A549 treated with Mapracorat at 1 μM for 4 hours (cell line): ENCODE measurements around the gene TEP1. TPM values are rescaled to one million over a fixed set of nuclear protein-coding genes. Genes with fewer than 3 reads are reported as not detected.

Experiments used
- total RNA-seq: library from RNA; stranded (reverse); fragments of 200-300 nt; extraction: Qiagen RNA extraction; gene quantifications from 5 replicates; pipeline ENCODE4 v1.2.3, GENCODE V29; 2022

TEP1 gene
- total RNA-seq = 8.6 to 11.9 TPM (median 10.5 TPM) in 5 replicates

DNA sequence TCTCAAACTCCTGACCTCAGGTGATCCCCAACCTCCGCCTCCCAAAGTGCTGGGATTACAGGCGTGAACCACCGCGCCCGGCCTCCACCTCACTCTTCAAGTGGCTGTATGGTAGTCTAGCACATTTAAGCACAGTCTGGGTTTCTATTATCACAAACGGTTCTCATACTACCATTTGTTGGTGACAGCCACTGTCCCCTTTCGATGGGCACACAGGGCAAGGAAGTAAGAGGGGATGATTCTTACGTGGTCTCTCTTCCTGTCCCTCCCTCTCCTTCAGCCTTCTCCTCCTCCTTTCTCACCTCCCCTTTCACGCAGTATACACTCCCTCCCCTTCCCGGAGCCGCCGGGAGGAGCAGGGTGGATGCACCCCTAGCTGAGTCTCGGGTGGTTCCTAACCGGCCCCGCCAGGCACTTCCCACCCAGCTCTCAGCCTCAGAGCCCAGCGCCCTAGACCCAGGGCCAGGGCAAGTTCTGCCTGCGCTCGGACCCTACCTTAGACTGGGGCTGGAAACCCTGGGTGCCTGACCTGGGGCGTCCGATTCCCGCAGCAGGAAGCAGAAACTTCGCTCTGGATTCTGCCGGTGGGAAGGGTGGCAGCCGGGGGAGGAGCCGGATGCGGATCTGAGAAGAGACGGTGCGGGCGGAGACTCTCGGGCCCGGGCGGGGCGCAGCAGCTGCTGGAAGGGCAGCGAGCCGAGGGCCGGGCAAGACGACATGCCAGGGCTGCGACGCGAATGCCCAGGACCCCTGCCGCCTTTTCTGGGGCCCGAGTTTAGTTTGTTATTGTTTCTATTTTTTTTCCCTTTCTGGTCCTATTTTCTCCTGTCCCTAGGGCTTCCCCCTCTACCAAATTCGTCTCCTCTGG is at the start of gene TEP1:
TEP1 (minus strand) TSS at position 626 of the 868 bp plus-strand sequence. CDS start 5,062 bp downstream, outside the sequence.

DNA sequence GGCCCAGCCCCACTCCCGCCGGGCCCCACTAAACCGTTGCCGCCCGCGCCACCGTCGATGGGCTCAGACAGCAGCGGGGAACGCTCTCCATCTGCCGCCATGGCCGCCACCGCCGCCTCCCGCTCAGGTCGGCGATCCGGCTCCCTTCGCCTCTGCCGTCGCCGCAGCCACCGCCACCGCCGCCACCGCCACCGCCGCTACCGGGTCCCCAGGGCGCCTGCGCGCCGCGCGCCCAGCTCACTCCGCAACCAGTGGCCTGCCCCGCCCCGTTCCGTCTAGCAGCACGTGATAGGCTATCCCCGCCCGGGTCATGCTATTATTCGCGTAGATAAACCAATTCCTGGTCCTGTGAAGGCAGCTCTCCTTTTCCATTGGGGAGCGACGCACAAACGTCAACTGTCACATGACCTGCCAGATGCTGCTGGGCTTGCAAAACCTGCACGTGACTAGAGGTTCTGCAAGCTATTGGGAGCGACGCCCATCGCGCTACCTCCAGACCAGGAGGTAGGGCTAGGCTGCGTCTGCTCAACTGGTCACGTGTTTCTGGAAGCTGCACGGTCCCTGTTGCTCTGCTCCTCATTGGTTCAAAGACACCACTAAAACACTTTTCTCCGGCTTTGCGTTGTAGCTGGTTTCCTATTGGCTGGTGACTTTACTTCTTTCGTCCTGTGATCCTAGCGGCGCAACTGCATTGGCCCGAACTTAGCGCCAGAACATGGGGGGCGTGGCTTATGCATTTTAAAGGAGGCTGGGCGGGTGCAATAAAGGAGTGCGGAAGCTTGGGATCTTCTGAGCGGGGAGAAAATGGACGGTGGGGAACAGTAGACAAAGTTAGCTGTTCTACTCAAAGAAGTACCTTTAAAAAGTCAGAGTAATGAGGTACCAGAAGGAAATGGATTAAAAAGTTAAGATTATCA is 48.2 kb upstream of the TEP1 start, which contains the start of gene PIP4P1:
PIP4P1 (minus strand) TSS at position 210 of the 917 bp plus-strand sequence; CDS start at position 101, 109 bp downstream.

DNA sequence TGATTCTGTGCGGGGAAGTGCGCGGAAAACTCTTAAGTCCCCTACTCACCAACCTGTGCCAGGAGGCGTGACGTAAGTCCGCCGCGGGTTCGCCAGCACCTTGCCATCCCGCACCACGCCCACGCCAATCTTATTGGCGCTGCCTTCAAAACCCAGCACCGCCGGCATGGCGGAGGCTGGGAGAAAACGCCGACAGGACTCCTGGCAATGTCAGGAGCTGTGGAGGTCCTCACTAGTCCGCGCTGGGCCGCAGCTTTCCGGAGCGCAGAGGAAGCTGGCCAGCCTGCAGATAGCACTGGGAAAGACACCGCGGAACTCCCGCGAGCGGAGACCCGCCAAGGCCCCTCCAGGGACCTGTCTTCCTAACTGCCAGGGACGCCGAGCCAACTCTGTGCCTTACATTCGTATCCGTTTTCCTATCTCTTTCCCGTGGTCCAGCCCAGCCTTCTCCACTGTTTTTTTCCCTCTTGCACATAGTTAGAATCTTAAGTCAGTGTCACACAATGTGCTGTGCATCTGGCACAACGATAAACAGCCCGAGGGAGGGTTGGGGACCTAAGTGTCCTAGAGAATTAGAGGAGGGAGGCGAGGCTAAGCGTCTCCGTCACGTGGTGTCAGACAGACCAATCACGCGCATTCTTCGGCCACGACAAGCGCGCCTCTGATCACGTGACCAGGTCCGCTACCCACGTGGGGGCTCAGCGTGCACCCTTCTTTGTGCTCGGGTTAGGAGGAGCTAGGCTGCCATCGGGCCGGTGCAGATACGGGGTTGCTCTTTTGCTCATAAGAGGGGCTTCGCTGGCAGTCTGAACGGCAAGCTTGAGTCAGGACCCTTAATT is 41.4 kb upstream of the TEP1 start, which contains the start of the genes APEX1 and OSGEP:
APEX1 (plus strand) TSS at position 711 of the 839 bp plus-strand sequence. CDS start 420 bp downstream, outside the sequence.
OSGEP (minus strand) TSS at position 297 of the 839 bp plus-strand sequence; CDS start at position 168, 129 bp downstream.

DNA sequence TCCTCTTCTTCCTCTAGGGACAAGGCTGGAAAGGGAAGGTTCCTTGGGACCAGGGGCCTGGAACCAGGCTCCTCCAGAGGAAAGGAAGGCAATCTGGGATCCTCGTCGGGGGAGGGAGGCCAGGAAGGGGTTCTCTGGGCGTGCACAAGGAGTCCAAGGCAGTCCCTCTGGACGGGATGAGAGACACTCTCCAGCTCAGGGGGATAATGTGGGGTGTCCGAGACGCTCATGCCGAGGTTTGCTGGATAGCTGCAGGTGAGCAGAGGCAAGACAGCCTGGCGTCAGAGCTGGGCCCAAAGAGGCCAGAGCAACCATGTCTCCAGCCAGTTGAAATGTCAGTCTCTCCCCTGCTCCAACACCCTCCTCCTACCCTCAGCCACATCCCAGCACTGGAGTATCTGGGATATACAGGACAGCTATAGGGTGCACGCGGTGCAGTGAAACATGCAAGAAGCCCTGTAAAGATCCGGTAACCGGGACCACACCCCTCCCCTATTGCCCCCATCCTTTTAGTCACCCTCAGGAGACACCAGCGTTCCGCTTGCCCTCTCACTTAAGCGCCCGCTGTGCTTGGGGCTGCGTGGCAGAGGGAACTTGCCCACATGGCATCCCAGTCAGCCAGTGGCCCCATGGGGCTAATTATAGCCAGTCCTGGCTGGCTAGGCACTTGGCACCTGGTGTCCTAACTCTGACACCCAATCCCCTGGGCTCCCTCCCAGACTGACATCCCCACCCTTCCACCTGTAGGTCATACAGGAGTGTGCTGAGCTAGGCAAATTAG is 22.5 kb upstream of the TEP1 start, which contains the start of gene KLHL33:
KLHL33 (minus strand) TSS at position 585 of the 781 bp plus-strand sequence; CDS start at position 230, 355 bp downstream.

DNA sequence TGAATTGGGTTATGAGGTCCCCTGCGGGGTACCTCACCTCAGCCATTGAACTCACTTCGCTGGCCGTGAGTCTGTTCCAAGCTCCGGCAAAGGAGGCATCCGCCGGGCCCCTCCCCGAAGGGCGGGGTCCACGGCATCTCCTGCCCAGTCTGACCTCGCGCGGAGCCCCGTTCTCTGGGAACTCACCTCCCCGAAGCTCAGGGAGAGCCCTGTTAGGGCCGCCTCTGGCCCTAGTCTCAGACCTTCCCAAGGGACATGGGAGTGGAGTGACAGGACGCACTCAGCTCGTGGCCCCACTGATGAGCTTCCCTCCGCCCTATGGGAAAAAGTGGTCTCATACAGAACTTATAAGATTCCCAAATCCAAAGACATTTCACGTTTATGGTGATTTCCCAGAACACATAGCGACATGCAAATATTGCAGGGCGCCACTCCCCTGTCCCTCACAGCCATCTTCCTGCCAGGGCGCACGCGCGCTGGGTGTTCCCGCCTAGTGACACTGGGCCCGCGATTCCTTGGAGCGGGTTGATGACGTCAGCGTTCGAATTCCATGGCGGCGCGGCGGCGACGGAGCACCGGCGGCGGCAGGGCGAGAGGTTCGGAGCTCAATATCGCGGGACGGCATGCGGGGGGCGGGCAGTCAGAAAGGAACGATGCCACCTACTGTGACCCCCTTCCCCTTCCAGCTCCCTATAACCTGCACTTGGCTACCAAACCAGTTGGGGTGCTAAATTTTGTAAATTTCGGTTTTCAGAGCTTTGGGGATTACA is 70.0 kb downstream of the TEP1 start, which contains the start of gene PARP2:
PARP2 (plus strand) TSS at position 544 of the 770 bp plus-strand sequence; CDS start at position 551, 7 bp downstream.

DNA sequence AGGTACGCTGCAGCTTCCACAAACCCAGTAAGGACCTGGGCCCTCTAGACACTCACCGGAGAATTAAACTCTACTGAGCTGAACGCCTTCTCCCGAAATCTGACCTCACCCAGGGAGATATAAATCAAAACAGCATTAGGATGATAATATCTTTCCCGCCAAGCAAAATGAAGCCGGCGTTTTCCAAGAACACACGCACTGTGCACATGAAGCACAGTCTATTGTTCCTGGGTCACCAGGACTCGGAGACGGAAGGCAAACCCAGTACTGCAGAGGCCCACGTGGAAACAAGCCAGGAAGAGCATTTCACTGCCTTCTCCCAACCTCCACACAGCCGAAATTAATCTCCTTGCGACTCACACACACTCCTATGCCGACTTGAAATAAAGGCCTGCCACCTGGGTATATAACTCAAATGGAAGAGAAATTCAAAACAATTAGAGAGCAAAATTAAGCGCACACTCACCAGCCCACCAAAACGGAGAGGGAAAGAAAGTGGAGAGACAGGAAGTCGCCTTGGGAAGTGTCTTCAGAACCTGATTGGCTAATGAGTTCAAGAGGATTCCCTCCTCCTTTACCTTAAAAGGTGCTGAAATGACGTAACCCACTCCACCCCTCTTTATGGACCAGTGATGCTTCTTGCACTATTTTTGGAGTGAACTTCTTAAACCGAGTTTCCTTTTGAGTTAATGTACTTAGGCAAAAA is 80.4 kb downstream of the TEP1 start, which contains the start of gene CCNB1IP1:
CCNB1IP1 (minus strand) TSS at position 492 of the 706 bp plus-strand sequence. CDS start 16,756 bp downstream, outside the sequence.

Other genes with a start within 250 kb of the TEP1 start
- not detected in 5 replicates for gene OR11G2, start 222.6 kb downstream of the TEP1 start, total RNA-seq
- gene OR11H6, start 189.8 kb downstream of the TEP1 start, total RNA-seq = not detected in 5 replicates
- gene OR11H7, start 184.5 kb downstream of the TEP1 start, total RNA-seq = not detected in 5 replicates
- not detected in 5 replicates for gene OR11H4, start 174.2 kb downstream of the TEP1 start, total RNA-seq
- gene TTC5, start 107.5 kb downstream of the TEP1 start, total RNA-seq = 15.1 to 23.6 TPM (median 18.9 TPM) in 5 replicates
- gene CCNB1IP1, start 80.2 kb downstream of the TEP1 start, total RNA-seq = 37.6 to 49.3 TPM (median 39.9 TPM) in 5 replicates
- 17.5 to 23.7 TPM (median 18.8 TPM) in 5 replicates for gene PARP2, start 69.9 kb downstream of the TEP1 start, total RNA-seq
- not detected in 5 replicates for gene KLHL33, start 22.7 kb upstream of the TEP1 start, total RNA-seq
- gene OSGEP, start 41.3 kb upstream of the TEP1 start, total RNA-seq = 22.0 to 28.1 TPM (median 24.1 TPM) in 5 replicates
- 252 to 269 TPM (median 255 TPM) in 5 replicates for gene APEX1, start 41.7 kb upstream of the TEP1 start, total RNA-seq
- 28.6 to 38.3 TPM (median 32.2 TPM) in 5 replicates for gene PIP4P1, start 47.9 kb upstream of the TEP1 start, total RNA-seq
- 144 to 181 TPM (median 147 TPM) in 5 replicates for gene PNP, start 55.9 kb upstream of the TEP1 start, total RNA-seq
- 0.15 to 0.39 TPM (median 0.27 TPM) in 5 replicates for gene RNASE10, start 92.0 kb upstream of the TEP1 start, total RNA-seq
- gene RNASE9, start 147.5 kb upstream of the TEP1 start, total RNA-seq = not detected in 5 replicates
- not detected in 5 replicates for gene RNASE11, start 174.5 kb upstream of the TEP1 start, total RNA-seq
- gene RNASE12, start 177.9 kb upstream of the TEP1 start, total RNA-seq = not detected in 5 replicates
- gene OR6S1, start 228.2 kb upstream of the TEP1 start, total RNA-seq = not detected in 5 replicates